Upper lobe of right lung (tissue), 1 donor: ENCODE measurements around the gene GRIN2C. TPM values are rescaled to one million over a fixed set of nuclear protein-coding genes. Genes with fewer than 3 reads are reported as not detected.

ENCODE experiments used
- ATAC-seq: fragments of 200-7000 bp; cut with Tn5 transposase; one replicate; pipeline ENCODE4 v1.9.1; 2020; ENCODE audit warnings: mild to moderate bottlenecking, moderate library complexity
- DNase-seq: peaks from one replicate; pipeline ENCODE4 v3.0.0-alpha.2; 2020
- H3K27ac ChIP-seq: fragments of 200-600 bp; one replicate; pipeline ENCODE4 v1.8.0; 2022
- H3K27me3 ChIP-seq: fragments of 200-600 bp; one replicate; pipeline ENCODE4 v1.8.0; 2022; ENCODE audit warnings: mild to moderate bottlenecking
- H3K36me3 ChIP-seq: fragments of 200-600 bp; one replicate; pipeline ENCODE4 v1.8.0; 2022
- H3K4me1 ChIP-seq: fragments of 200-600 bp; one replicate; pipeline ENCODE4 v1.8.0; 2022
- H3K4me3 ChIP-seq: fragments of 200-600 bp; one replicate; pipeline ENCODE4 v1.8.0; 2022; ENCODE audit warnings: mild to moderate bottlenecking
- H3K9me3 ChIP-seq: fragments of 200-600 bp; one replicate; pipeline ENCODE4 v1.8.0; 2022
- intact Hi-C: fragments of 100-400 bp; cut with DNase I; formaldehyde crosslinking; loops from one replicate; pipeline ENCODE4 v1.11.0; 2022
- total RNA-seq: library from RNA; stranded (reverse); fragmentation: NEBNext Ultra II Directional; extraction: Animal tissue kit (Norgen Biotek cat#: 25700); gene quantifications from one replicate; pipeline ENCODE4 v1.2.1, GENCODE V29; 2021
- TF ChIP-seq, protein P1 (sequence below): fragments of 200-600 bp; IDR thresholded peaks from one replicate; pipeline ENCODE4 v1.8.0; 2022; ENCODE audit warnings: antibody characterized with exemption
- donor health status: DM: no; HTN: yes; CAD: no; lungs with severe emphysema.

GRIN2C gene
- total RNA-seq, 1 donor from 2014 or later, result not detected

DNA sequence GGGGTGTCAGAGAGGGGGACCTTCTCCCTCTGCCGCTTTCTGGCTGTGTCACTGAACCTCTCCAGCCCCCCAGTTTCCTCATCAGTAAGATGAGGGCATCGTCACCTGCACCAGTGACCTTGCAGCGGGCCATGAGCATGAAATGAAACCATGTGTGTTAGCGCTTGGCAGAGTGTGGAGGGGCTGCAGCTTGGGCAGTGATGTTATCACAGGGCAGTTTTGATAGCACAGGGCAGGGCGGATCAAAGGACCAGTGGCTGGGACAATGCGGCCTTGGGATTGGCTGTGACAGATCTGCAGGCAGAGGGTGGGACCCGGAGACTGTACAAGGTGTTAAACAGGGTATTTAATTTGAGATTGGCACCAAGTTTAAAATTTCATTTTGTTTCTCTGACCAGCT, 44.6 kb downstream of the GRIN2C start:
- TF ChIP-seq, protein P1, sequence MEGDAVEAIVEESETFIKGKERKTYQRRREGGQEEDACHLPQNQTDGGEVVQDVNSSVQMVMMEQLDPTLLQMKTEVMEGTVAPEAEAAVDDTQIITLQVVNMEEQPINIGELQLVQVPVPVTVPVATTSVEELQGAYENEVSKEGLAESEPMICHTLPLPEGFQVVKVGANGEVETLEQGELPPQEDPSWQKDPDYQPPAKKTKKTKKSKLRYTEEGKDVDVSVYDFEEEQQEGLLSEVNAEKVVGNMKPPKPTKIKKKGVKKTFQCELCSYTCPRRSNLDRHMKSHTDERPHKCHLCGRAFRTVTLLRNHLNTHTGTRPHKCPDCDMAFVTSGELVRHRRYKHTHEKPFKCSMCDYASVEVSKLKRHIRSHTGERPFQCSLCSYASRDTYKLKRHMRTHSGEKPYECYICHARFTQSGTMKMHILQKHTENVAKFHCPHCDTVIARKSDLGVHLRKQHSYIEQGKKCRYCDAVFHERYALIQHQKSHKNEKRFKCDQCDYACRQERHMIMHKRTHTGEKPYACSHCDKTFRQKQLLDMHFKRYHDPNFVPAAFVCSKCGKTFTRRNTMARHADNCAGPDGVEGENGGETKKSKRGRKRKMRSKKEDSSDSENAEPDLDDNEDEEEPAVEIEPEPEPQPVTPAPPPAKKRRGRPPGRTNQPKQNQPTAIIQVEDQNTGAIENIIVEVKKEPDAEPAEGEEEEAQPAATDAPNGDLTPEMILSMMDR, result no peak
- peaks cover 14% of the 10 kb centered on the region for H3K36me3 ChIP-seq
- no peak for ATAC-seq
- peaks cover 19% of the 10 kb centered on the region for H3K4me1 ChIP-seq
- H3K4me3 ChIP-seq, result no peak overlapping the region
- no peak overlapping the region for H3K27ac ChIP-seq
- no peak for DNase-seq
- H3K27me3 ChIP-seq, result no peaks in the 10 kb centered on the region
- intact Hi-C loops, result no loop called here
- no peaks in the 10 kb centered on the region for H3K9me3 ChIP-seq

DNA sequence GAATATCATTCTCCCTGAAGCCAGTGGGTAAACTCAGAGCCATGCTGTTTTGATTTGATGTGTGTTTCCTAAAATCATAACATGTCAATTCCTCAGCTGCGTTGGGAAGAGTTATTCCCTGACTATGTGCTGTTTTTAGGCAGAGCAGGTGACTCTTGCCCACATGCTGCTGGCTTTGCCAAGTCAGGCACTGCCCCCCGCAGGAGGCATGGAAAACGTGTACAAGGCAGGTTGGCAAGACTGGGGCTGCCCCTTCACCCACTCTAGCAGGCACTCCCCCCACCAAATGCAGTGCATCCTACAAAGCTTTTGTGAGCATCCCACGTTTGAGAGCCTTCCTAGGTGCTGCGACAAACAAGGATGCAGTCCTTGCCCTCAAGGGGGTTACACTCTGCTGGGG, 45.2 kb downstream of the GRIN2C start:
- DNase-seq, result no peak
- no peaks in the 10 kb centered on the region for H3K27me3 ChIP-seq
- TF ChIP-seq, protein P1, result no peak
- H3K27ac ChIP-seq, result no peak overlapping the region
- H3K4me3 ChIP-seq, result no peak overlapping the region
- H3K9me3 ChIP-seq, result no peaks in the 10 kb centered on the region
- ATAC-seq, result no peak
- H3K4me1 ChIP-seq, result peaks cover 19% of the 10 kb centered on the region
- intact Hi-C loops, result no loop called here
- peaks cover 8% of the 10 kb centered on the region for H3K36me3 ChIP-seq

DNA sequence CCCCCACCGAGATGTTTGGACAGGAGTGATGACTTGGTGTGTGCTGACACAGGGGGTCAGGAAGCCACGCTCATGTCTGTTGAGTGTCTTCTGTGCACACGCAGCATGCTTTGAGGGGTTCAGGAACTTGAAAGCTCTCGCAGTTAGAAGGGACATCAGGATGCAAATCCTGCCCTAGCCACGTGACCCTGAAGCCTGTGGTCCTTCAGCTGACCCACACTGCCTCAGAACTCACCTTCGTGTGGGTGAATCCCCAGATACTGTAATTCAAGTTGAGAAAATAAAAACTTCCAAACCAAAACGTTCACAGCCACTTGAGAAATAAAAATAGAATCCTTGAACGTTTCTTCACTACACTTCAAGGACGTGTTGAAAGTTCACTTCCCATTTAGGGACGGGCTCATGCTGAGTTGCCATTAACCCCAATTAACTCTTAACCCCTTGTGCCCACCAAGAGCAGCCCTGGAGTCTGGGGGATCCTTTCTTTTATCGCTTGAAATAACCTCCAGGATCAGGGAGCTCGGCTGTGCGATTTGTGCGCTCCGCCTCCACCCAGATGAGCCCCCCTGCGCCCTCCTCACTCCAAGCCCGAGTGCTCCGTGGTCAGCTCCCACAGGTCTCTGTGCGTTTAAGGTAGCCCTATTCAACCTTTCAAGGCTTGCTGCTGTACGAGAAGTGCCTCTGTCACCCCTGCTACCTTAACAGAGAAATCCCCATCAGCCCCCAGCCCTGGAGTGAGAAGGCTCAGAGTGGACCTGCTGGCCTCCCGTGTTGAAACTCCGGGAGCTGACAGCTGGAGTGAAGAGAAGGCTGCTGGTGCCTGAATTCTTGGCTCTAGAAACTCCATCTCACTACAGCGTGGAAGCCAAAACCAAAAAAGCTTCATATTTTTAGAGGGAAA, 47.3 kb downstream of the GRIN2C start:
- Histone ChIP-seq H3K4me1 (peaks cover 19% of the 10 kb centered on the region), H3K27me3 (no peaks in the 10 kb centered on the region), H3K27ac (no peak overlapping the region), H3K36me3 (peaks cover 4% of the 10 kb centered on the region), H3K4me3 (peak overlapping the region; percentile 25), H3K9me3 (no peaks in the 10 kb centered on the region)
- TF ChIP-seq, protein P1, result no peak
- DNase-seq (peak; percentile 75), ATAC-seq (peak; percentile 75)
- intact Hi-C loops, result no loop called here

DNA sequence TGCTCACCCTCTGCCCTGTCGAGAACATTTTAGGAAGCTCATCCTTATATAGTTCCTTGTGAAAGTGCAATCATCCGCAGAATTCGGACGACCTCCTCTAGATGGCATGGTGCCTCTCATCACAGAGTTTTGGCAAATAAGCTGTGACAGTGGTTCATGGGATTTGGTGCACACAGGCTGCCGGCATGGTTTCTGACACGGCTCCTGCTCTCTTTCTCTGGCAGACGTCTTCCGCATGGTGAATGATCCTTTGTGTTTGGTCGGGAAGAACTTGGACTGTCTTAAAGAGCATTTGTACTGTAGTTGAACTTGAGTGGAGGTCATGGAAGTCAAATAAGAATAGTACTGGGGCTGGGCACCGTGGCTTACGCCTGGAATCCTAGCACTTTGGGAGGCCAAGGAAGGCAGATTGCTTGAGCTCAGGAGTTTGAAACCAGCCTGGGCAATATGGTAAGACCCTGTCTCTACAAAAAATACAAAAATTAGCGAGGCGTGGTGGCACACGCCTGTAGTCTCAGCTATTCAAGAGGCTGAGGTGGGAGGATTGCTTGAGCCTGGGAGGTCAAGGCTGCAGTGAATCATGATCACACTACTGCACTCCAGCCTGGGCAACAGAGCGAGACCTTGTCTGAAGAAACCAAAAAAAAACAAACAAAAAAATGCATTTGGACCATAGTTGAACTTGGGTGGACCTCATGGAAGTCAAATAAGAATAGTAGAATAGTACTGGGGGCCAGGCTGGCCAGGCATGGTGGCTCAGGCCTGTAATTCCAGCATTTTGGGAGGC, 48.8 kb downstream of the GRIN2C start:
- no peak overlapping the region for H3K4me3 ChIP-seq
- H3K9me3 ChIP-seq, result no peaks in the 10 kb centered on the region
- no peak for ATAC-seq
- TF ChIP-seq, protein P1, result no peak
- no peaks in the 10 kb centered on the region for H3K27me3 ChIP-seq
- intact Hi-C loops, result no loop called here
- no peak for DNase-seq
- no peak overlapping the region for H3K27ac ChIP-seq
- H3K36me3 ChIP-seq, result no peaks in the 10 kb centered on the region
- peaks cover 19% of the 10 kb centered on the region for H3K4me1 ChIP-seq

DNA sequence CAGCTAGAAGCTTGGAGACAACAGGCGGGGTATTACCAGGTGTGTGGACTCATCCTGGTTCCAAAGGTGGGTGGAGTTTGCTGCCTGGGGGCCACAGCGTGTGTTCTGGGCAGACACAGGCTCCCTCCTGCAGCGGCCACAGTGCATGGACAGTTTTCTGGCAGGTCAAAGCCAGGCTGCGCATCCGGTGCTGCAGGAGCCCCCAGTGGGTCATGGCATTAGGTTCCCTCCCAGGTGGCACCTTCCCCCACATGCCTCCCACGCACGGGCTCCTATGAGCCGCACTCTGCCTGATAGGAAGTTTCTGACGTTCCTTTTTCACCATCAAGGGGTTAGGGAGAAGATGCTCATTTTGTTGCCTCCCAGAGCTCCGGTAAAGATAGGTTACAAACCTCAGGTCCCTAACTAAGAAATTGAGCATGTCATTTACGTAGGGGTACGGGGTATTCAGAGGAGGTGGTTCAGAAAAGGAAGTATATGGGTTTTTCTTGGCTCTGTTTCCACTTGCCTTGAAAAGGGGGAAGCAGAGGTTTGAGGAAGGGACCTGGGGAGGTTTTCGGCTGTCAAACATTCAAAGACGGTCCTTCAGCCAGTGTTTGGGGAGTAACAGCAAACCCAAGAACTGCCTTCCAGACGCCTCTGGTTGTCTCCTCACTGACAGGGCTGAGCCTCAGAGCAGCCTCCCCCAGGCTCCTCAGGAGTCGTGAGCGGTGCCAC, 50.8 kb downstream of the GRIN2C start:
- Histone ChIP-seq H3K4me1 (peaks cover 15% of the 10 kb centered on the region), H3K36me3 (no peaks in the 10 kb centered on the region), H3K4me3 (no peak overlapping the region), H3K9me3 (no peaks in the 10 kb centered on the region), H3K27me3 (no peaks in the 10 kb centered on the region), H3K27ac (no peak overlapping the region)
- TF ChIP-seq, protein P1, result no peak
- intact Hi-C loops, result no loop called here
- DNase-seq, result no peak
- ATAC-seq, result no peak
